NCI-H1930 (cell line): Measurements from ENCODE around the gene TMEM263.
"Not testable (repeated sequence)": the region's sequence is repeated elsewhere in the genome, so short reads cannot be mapped to it uniquely, and the experiment has no call there.

Source experiments
- DNase-seq, 2 experiments: peaks; one replicate each; lab custom pipeline; 2025; lab: John Stamatoyannopoulos, UW

Gene TMEM263

DNA sequence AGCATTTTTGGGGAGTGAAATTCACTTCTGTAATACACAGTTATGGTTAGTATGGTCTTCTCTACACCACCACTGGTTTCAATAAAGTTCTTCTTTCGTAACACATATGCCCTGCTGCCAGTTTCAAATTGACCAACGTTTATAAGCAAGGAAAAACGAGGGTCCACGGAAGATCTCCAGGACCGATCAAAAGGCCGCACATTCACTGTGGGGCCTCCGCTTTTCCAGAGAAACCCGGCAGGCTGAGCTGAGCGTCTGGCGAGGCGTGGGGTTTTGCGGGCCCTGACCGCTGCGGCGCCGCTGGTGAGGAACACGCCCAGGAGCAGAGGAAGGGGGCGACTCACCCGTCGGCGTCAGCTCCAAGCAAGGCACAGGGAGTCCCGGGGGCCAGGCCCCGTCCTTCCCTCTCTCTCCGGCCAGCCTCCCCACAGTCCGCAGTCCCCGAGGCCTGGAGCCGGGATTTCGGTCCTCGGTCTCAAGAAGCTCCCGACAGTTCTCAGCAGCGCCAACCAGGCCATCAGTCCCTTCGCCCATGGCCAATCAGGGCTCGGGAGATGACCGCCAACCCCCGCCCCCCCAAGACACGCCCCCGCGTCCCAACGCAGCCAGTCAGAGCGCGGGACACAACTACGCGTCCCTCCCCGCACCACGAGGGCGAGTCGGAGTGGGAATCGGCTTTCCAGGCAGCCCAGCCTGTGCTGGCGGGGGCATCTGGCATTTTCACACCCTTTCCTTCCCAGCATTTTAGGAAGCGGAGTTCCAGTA, 31.1 kb downstream of the TMEM263 start, which contains the start of gene MTERF2:
MTERF2 (minus strand) TSS at position 522 of the 765 bp plus-strand sequence. CDS start 8,432 bp downstream, outside the sequence.
- DNase-seq = no peak

- no peak for DNase-seq
Observed at GRCh38 chr12:106987846-106988245, 32.1 kb downstream of the TMEM263 start.

- DNase-seq = no peak
Observed at GRCh38 chr12:106994579-106995220, 39.0 kb downstream of the TMEM263 start.

DNA sequence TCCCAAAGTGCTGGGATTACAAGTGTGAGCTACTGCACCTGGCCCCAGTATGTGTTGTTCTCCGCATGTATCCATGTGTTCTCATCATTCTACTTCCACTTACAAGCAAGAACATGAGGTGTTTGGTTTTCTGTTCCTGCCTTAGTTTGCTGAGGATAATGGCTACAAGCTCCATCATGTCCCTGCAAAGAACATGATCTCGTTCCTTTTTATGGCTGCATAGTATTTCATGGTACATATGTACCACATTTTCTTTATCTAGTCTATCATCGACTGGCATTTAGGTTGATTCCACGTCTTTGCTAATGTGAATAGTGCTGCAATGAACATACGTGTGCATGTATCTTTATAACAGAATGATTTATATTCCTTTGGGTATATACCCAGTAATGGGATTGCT, 40.4 kb downstream of the TMEM263 start:
- not testable (repeated sequence) for DNase-seq

- no peak for DNase-seq
Observed at GRCh38 chr12:106997916-106998315, 42.2 kb downstream of the TMEM263 start.

- DNase-seq = no peak
Observed at GRCh38 chr12:106999446-106999845, 43.7 kb downstream of the TMEM263 start.

GRCh38 chr12:107002665-107003064, 47.0 kb downstream of the TMEM263 start:
- not testable (repeated sequence) for DNase-seq

GRCh38 chr12:107007411-107007810, 51.7 kb downstream of the TMEM263 start:
- DNase-seq = no peak

GRCh38 chr12:107011519-107011918, 55.8 kb downstream of the TMEM263 start:
- no peak for DNase-seq

- DNase-seq = no peak
Observed at GRCh38 chr12:107012736-107013425, 57.2 kb downstream of the TMEM263 start.

GRCh38 chr12:107014055-107014454, 58.3 kb downstream of the TMEM263 start:
- DNase-seq = no peak

GRCh38 chr12:107017042-107017441, 61.3 kb downstream of the TMEM263 start:
- no peak for DNase-seq

GRCh38 chr12:107019546-107019945, 63.8 kb downstream of the TMEM263 start:
- no peak for DNase-seq
